ENCODE data around the gene SRPX.

The SRPX gene

GRCh38 chrX:38142610-38143009, 78.1 kb downstream of the SRPX start:
- no peak for DNase-seq (ENCODE audit: low read depth in 2 of 3, low spot score in 1 of 3)

- DNase-seq (ENCODE audit: low read depth in 2 of 3, low spot score in 1 of 3) = no peak
Observed at GRCh38 chrX:38138900-38139299, 81.8 kb downstream of the SRPX start.

GRCh38 chrX:38138157-38138891, 82.3 kb downstream of the SRPX start:
- DNase-seq (ENCODE audit: low read depth in 2 of 3, low spot score in 1 of 3) = no peak

- DNase-seq (ENCODE audit: low read depth in 2 of 3, low spot score in 1 of 3) = no peak
Observed at GRCh38 chrX:38129366-38129765, 91.3 kb downstream of the SRPX start.

GRCh38 chrX:38127961-38128360, 92.7 kb downstream of the SRPX start:
- no peak for DNase-seq (ENCODE audit: low read depth in 2 of 3, low spot score in 1 of 3)

- DNase-seq (ENCODE audit: low read depth in 2 of 3, low spot score in 1 of 3) = no peak
Observed at GRCh38 chrX:38126179-38126578, 94.5 kb downstream of the SRPX start.

- no peak for DNase-seq (ENCODE audit: low read depth in 2 of 3, low spot score in 1 of 3)
Observed at GRCh38 chrX:38124000-38124399, 96.7 kb downstream of the SRPX start.

GRCh38 chrX:38117485-38117884, 103.2 kb downstream of the SRPX start:
- no peak for DNase-seq (ENCODE audit: low read depth in 2 of 3, low spot score in 1 of 3)

- DNase-seq (ENCODE audit: low read depth in 2 of 3, low spot score in 1 of 3) = no peak
Observed at GRCh38 chrX:38116706-38117105, 104.0 kb downstream of the SRPX start.

- DNase-seq (ENCODE audit: low read depth in 2 of 3, low spot score in 1 of 3) = no peak
Observed at GRCh38 chrX:38112566-38112965, 108.1 kb downstream of the SRPX start.

GRCh38 chrX:38111196-38111595, 109.5 kb downstream of the SRPX start:
- no peak for DNase-seq (ENCODE audit: low read depth in 2 of 3, low spot score in 1 of 3)

- no peak for DNase-seq (ENCODE audit: low read depth in 2 of 3, low spot score in 1 of 3)
Observed at GRCh38 chrX:38110231-38110630, 110.4 kb downstream of the SRPX start.

- DNase-seq (ENCODE audit: low read depth in 2 of 3, low spot score in 1 of 3) = no peak
Observed at GRCh38 chrX:38109042-38109898, 111.4 kb downstream of the SRPX start.

- no peak for DNase-seq (ENCODE audit: low read depth in 2 of 3, low spot score in 1 of 3)
Observed at GRCh38 chrX:38108364-38108763, 112.3 kb downstream of the SRPX start.

GRCh38 chrX:38106991-38107655, 113.5 kb downstream of the SRPX start:
- DNase-seq (ENCODE audit: low read depth in 2 of 3, low spot score in 1 of 3) = no peak

GRCh38 chrX:38105216-38105725, 115.4 kb downstream of the SRPX start:
- DNase-seq (ENCODE audit: low read depth in 2 of 3, low spot score in 1 of 3) = no peak

- DNase-seq (ENCODE audit: low read depth in 2 of 3, low spot score in 1 of 3) = no peak
Observed at GRCh38 chrX:38103857-38104812, 116.5 kb downstream of the SRPX start.

GRCh38 chrX:38102875-38103274, 117.8 kb downstream of the SRPX start:
- DNase-seq (ENCODE audit: low read depth in 2 of 3, low spot score in 1 of 3) = no peak

GRCh38 chrX:38102240-38102639, 118.4 kb downstream of the SRPX start:
- no peak for DNase-seq (ENCODE audit: low read depth in 2 of 3, low spot score in 1 of 3)

GRCh38 chrX:38099688-38100087, 121.0 kb downstream of the SRPX start:
- no peak for DNase-seq (ENCODE audit: low read depth in 2 of 3, low spot score in 1 of 3)

All from stimulated activated CD4-positive, alpha-beta T cell treated with anti-CD3 and anti-CD28 coated beads, Interleukin-12 subunit alpha, Interleukin-12 subunit beta, amount 100 ng/mL, for 48 hours (primary cell).